ENCODE data around the gene PARS2.

The PARS2 gene

DNA sequence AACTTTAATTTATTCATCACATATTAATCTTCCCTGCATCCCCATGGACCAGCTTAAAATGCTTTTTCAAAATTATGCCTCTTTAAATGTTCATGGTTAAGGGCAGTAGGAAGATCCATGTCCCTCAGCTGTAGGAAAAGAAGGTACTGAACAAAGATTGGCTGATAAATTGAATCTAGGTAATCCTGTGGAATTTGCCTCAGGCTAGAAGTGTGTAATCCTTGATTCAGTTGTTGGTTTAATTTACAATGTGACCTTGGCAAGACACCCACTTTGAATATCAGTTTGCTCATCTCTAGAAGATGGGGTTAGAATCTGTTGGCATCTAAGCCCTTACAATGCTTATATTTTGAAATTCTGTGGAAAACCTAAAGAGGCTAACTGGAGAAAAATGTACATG lies 42.6 kb downstream of the PARS2 start:
- TF ChIP-seq CTCF (IDR thresholded peaks at IDR 0.05; ENCODE audit: low read depth, low read length, missing control alignments) = no peak
- no peak overlapping the region for H3K4me3 ChIP-seq (ENCODE audit: low read depth, low read length)
- in situ Hi-C loops (cut with HindIII; ENCODE audit: low sequenced_read_pairs) = no loop called here
- no peak for DNase-seq (ENCODE audit: low read depth)

DNA sequence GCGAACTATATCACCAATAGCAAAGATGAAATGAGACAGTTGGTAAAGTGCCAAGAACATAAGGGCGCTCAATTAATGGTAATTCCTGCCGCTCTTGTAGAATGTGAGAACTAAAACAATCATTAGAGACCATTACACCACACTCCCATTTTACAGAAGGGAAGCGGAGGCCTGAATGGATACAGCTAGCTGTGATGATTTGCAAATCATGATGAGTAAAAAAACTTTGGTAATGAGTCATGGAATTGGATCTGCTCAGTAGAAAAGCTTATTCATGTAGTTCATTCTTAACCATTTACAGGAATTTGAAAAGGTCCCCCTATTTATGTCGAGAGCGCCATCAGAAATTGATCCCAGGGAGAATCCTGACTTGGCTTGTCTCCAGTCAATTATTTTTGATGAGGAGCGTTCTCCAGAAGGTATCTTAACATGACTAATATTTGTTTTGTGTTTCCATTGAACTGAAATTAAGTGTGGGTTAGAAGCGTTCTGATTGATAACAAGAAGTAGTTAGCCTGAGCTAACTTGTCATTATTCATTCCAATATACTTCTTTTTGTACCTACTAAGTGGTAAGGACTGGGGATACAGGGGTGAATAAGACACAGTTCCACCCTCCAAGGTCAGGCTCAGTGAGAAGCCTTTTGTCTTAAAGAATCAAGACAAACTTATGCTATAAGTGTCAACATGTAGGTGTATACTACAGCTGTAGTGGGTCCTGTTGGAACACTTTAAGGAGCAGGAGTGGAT lies 47.9 kb downstream of the PARS2 start:
- TF ChIP-seq CTCF (IDR thresholded peaks at IDR 0.05; ENCODE audit: low read depth, low read length, missing control alignments) = no peak
- no peak for DNase-seq (ENCODE audit: low read depth)
- H3K4me3 ChIP-seq (ENCODE audit: low read depth, low read length) = peak overlapping the region; percentile 81
- in situ Hi-C loops (cut with HindIII; ENCODE audit: low sequenced_read_pairs) = no loop called here

DNA sequence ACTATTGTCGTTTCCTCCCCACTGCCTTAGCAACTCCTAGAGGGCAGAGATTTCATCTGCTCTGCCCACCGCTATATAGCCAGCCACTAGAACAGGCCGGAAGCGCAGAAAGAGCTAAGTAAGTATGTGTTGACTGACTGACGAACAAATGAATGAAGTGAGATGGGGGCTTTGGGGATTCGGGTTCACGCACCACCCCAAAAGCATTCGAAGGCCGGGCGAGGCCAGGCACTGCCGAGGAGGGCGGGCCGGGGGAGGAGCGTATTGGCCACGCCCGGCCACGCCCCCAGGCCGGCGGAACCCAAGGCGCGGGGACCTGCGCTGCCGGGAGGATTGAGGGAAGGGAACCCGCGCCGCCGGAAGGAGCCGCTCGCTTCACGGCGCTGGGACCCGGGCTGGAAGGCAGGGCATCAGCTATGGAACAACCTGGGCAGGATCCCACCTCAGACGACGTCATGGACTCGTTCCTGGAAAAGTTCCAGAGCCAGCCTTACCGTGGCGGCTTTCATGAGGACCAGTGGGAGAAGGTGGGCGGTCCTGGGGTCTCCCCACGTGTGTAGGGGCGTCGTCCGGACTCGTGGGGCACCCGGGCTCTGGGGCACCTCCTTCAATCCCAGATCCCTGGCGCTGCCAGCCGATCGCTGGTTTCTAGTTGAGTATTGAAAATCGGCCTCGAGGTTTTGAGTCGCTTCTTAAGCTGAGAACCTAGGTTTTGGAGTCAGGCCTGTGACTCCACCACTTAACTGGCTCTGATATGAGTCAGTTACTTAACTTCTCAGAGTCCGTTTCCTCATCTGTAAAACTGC lies 48.6 kb downstream of the PARS2 start, which contains the start of gene TTC4:
TTC4 (plus strand) TSS at position 369 of the 806 bp plus-strand sequence; CDS start at position 417, 48 bp downstream.
- in situ Hi-C loops (cut with HindIII; ENCODE audit: low sequenced_read_pairs) = no loop called here
- peak within 1 kb of the TSS; percentile 81 for H3K4me3 ChIP-seq (ENCODE audit: low read depth, low read length)
- no peak for TF ChIP-seq CTCF (IDR thresholded peaks at IDR 0.05; ENCODE audit: low read depth, low read length, missing control alignments)
- DNase-seq (ENCODE audit: low read depth) = peak; percentile 39

DNA sequence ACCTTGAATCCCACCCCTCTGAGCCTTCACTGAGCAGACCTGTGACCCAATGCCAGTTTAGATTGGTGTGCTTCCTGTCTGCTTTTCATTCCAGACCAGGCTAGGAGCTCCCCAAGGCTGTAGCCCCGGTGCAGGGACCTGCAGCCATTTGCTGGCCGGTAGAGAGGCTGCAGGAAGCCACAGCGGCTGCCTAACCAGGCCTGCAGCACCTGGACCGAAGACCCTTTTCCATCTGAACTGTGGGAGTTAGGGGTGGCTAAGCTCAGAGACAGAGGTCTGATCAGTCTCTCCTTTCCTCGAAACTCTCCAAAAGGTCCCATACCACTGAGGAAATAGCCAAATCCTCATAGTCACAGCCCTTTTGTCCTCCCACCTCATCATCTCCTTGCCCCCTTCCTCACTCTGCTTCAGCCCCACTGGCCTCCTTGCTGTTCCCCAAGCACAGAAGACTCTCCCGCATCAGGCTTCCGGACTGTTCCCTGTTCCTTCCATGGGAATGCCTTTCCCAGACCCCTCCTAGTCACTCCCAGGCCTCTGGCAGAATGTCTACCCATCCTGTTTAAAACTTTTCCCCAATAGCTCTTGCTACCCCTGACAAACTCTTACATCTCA lies 49.3 kb downstream of the PARS2 start:
- TF ChIP-seq CTCF (IDR thresholded peaks at IDR 0.05; ENCODE audit: low read depth, low read length, missing control alignments) = no peak
- peak overlapping the region; percentile 81 for H3K4me3 ChIP-seq (ENCODE audit: low read depth, low read length)
- no peak for DNase-seq (ENCODE audit: low read depth)
- in situ Hi-C loops (cut with HindIII; ENCODE audit: low sequenced_read_pairs) = no loop called here

GRCh38 chr1:54711536-54711935 lies 52.8 kb downstream of the PARS2 start:
- no peak overlapping the region for H3K4me3 ChIP-seq (ENCODE audit: low read depth, low read length)
- DNase-seq (ENCODE audit: low read depth) = no peak
- no peak for TF ChIP-seq CTCF (IDR thresholded peaks at IDR 0.05; ENCODE audit: low read depth, low read length, missing control alignments)
- in situ Hi-C loops (cut with HindIII; ENCODE audit: low sequenced_read_pairs) = no loop called here

DNA sequence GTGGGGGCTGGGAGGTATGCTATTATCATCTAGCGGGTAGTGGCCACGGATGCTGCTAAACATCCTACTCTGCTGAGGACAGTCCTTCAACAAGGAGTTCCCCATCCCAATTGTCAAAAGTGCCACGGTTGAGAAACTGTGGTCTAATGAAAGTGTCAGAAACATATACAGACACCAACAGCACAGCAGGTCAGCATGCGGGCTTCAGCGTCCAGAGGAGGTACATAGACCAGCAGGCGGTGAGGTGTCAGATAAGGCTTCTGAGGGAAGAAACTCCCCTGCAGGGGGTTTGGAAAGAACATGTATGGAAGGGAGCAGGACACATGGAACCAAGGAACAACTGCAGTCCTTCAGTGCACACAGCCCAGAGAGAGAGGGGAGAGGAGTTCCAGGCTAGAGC lies 53.5 kb downstream of the PARS2 start:
- in situ Hi-C loops (cut with HindIII; ENCODE audit: low sequenced_read_pairs) = no loop called here
- H3K4me3 ChIP-seq (ENCODE audit: low read depth, low read length) = no peak overlapping the region
- TF ChIP-seq CTCF (IDR thresholded peaks at IDR 0.05; ENCODE audit: low read depth, low read length, missing control alignments) = no peak
- no peak for DNase-seq (ENCODE audit: low read depth)

Measured in astrocyte of the cerebellum (primary cell).